Body of pancreas (tissue), 4 donors: Measurements from ENCODE around the gene DCLK3. TPM values are rescaled to one million over a fixed set of nuclear protein-coding genes. Genes with fewer than 3 reads are reported as not detected.

Experiments
- ATAC-seq: fragments of 150-250 bp; one replicate; pipeline ENCODE4 v1.9.1; 2016
- DNase-seq, 4 donors: peaks; one replicate each; pipeline ENCODE4 v3.0.0-alpha.2; 2019
- H3K27ac ChIP-seq, 4 donors: fragments of 200-600 bp; sonication (generic); 1 replicate in 3 of 4; 2 replicates in 1 of 4; pipeline versions ENCODE4 v1.5.1 to v1.6.1; 2016 to 2019; ENCODE audit warnings: mild to moderate bottlenecking in 1 of 4, mixed read lengths in 1 of 4, moderate library complexity in 1 of 4
- H3K27me3 ChIP-seq, 2 donors: fragments of 200-600 bp; sonication (generic); one replicate each; pipeline ENCODE4 v1.6.0; 2016; ENCODE audit warnings: mild to moderate bottlenecking in 1 of 2
- H3K36me3 ChIP-seq, 2 donors: fragments of 200-600 bp; sonication (generic); replicated peaks in 1 of 2; 2 replicates each; pipeline ENCODE4 v1.5.1; 2016; ENCODE audit warnings: low read depth in 2 of 2; ENCODE audit not compliant: insufficient read depth in 1 of 2
- H3K4me1 ChIP-seq: fragments of 200-600 bp; sonication (generic); one replicate; pipeline ENCODE4 v1.6.0; 2016
- H3K4me3 ChIP-seq, 2 donors: fragments of 200-600 bp; sonication (generic); 1 replicate in 1 of 2; 2 replicates in 1 of 2; pipeline ENCODE4 v1.5.1; 2016 to 2019
- H3K9me3 ChIP-seq, 3 donors: fragments of 200-600 bp; sonication (generic); 1 replicate in 2 of 3; 2 replicates in 1 of 3; pipeline ENCODE4 v1.5.1; 2016
- POLR2A ChIP-seq, 3 donors: fragments of 450-650 bp; IDR thresholded peaks; one replicate each; pipeline ENCODE4 v1.6.1; 2016; ENCODE audit warnings: antibody characterized with exemption in 3 of 3, mild to moderate bottlenecking in 2 of 3
- WGBS, 2 donors: methylation state at CpG; one replicate each; pipeline ENCODE4 v1.1.5; 2017; 5-methylcytosine and 5-hydroxymethylcytosine counted together
- intact Hi-C: fragments of 100-400 bp; cut with DNase I; formaldehyde crosslinking; loops from one replicate; pipeline ENCODE4 v1.15.1; 2023
- total RNA-seq, 2 donors: library from RNA; depleted of rRNA; stranded (reverse); fragments of >200 nt; gene quantifications; one replicate each; pipeline ENCODE4 v1.1.0, GENCODE V29; 2016
- TF ChIP-seq, protein P1 (sequence below), 7 experiments: fragments of 450-650 bp in 4 of 7; fragments of 200-600 bp in 3 of 7; sonication (generic) in 3 of 7; IDR thresholded peaks; one replicate each; pipeline ENCODE4 v1.5.1; 2016 to 2019; ENCODE audit warnings: antibody characterized with exemption in 7 of 7

The DCLK3 gene
- total RNA-seq, 2 donors from 2014 or later = not detected

DNA sequence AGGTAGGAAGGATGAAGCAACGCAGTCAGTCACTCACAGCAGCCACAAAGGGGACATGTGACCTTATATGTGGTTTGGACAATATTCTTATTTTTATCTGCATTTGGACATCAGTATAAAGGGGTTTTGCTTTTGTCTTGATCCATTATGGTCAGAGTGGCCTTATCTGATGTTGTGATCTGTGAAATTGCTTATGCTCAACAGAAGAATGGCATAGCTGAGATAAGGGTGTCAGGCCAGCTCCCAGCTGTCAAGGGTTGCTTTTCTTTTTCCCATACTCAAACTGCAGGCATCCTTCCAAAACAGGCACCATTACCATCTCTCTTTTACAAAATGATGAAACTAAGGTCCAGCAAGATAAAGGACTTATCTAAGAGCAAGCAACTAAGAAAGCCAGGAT, 28.1 kb downstream of the DCLK3 start:
- H3K4me3 ChIP-seq = no peak overlapping the region
- no peaks in the 10 kb centered on the region for H3K27me3 ChIP-seq
- intact Hi-C loops = loop anchor here (10.0 kb wide), 1 partner anchor 478 kb away; no protein-coding TSS in a partner anchor
- ATAC-seq (no peak), DNase-seq (no peak)
- H3K36me3 ChIP-seq = no peaks in the 10 kb centered on the region
- H3K27ac ChIP-seq = no peak overlapping the region
- WGBS, 2 donors = 67 to 87% methylated on average over 1 of the region's 1 CpG
- no peaks in the 10 kb centered on the region for H3K4me1 ChIP-seq
- no peaks in the 10 kb centered on the region for H3K9me3 ChIP-seq
- TF ChIP-seq, protein P1, sequence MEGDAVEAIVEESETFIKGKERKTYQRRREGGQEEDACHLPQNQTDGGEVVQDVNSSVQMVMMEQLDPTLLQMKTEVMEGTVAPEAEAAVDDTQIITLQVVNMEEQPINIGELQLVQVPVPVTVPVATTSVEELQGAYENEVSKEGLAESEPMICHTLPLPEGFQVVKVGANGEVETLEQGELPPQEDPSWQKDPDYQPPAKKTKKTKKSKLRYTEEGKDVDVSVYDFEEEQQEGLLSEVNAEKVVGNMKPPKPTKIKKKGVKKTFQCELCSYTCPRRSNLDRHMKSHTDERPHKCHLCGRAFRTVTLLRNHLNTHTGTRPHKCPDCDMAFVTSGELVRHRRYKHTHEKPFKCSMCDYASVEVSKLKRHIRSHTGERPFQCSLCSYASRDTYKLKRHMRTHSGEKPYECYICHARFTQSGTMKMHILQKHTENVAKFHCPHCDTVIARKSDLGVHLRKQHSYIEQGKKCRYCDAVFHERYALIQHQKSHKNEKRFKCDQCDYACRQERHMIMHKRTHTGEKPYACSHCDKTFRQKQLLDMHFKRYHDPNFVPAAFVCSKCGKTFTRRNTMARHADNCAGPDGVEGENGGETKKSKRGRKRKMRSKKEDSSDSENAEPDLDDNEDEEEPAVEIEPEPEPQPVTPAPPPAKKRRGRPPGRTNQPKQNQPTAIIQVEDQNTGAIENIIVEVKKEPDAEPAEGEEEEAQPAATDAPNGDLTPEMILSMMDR (IDR thresholded peaks at IDR 0.05) = no peak
- TF ChIP-seq POLR2A (IDR thresholded peaks at IDR 0.05) = no peak

DNA sequence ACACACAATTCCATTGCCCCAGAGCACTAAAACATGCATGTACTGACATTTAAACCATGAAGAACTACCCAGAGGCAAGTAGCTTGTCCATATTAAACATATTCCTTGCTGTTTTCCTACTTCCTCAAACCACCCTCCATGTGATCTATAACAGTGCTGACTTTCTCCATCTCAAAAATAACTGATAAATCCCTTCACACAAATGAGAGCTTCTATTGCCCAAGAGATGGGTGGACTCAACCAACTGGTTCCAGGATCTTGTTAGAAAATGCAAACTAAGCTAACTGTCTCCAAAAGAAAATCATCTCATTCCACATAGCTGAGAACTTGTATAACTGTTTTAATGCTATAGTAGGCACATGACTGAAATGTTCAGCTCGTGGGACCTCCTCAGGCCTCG, 29.6 kb downstream of the DCLK3 start:
- DNase-seq (no peak), ATAC-seq (no peak)
- WGBS, 2 donors = 84 to 88% methylated on average over 2 of the region's 2 CpGs
- Histone ChIP-seq H3K36me3 (no peaks in the 10 kb centered on the region), H3K27me3 (no peaks in the 10 kb centered on the region), H3K27ac (no peak overlapping the region), H3K4me1 (no peaks in the 10 kb centered on the region), H3K4me3 (no peak overlapping the region), H3K9me3 (no peaks in the 10 kb centered on the region)
- intact Hi-C loops = loop anchor here (5.0 to 10.0 kb wide), 2 partner anchors 133 to 480 kb away; no protein-coding TSS in a partner anchor
- TF ChIP-seq POLR2A (IDR thresholded peaks at IDR 0.05) = no peak
- TF ChIP-seq, protein P1 (IDR thresholded peaks at IDR 0.05) = no peak

DNA sequence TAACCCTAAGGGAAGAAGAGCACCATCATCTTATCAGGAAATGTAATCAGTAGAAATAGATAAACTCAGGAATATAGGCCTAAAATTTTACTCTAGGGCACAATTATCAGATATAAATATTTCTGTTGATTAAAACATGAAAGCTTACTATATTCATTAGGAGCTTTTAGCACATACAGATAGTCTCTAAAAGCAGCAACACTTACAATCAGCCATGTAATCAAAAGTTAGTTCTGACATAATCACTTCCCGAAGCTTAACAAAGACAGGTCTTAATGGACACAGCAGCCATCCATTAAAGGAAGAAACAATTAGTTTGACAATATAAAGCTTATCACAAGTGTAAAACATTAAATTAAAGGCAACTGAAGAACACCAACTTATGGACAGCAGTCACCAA, 30.6 kb downstream of the DCLK3 start:
- 72 to 80% methylated on average over 1 of the region's 1 CpG for WGBS, 2 donors
- H3K36me3 ChIP-seq = no peaks in the 10 kb centered on the region
- ATAC-seq (no peak), DNase-seq (no peak)
- no peaks in the 10 kb centered on the region for H3K9me3 ChIP-seq
- H3K27ac ChIP-seq = no peak overlapping the region
- no peaks in the 10 kb centered on the region for H3K27me3 ChIP-seq
- TF ChIP-seq, protein P1 (IDR thresholded peaks at IDR 0.05) = no peak
- TF ChIP-seq POLR2A (IDR thresholded peaks at IDR 0.05) = no peak
- no peak overlapping the region for H3K4me3 ChIP-seq
- intact Hi-C loops = loop anchor here (5.0 to 10.0 kb wide), 2 partner anchors 134 to 481 kb away; no protein-coding TSS in a partner anchor
- H3K4me1 ChIP-seq = no peaks in the 10 kb centered on the region

DNA sequence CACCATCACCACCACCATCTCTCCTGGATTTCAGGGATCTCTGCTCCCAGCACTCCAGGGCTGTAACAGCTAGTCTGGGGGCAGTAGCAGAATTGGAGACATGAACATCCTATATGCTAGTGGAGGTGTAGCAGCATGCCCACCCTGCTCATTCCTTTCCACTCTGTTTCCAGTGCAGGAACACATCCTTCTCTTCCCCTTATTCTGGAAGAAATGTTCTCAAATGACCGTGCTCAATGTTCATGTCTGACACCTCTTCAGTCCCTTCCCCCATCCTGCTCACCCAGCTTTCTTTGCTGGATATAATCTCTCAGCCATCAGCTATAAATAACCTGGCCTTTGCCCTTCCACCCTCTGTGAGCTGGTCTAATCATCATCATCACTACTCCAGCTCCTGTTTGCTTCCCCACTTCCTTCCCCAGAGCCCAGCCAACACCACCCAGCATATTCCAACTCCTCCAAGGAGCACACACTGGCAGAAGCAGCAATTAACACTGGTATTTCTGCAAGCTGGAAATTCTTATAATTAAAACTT, 31.1 kb downstream of the DCLK3 start:
- no peak overlapping the region for H3K4me3 ChIP-seq
- no peaks in the 10 kb centered on the region for H3K36me3 ChIP-seq
- TF ChIP-seq POLR2A (IDR thresholded peaks at IDR 0.05) = no peak
- TF ChIP-seq, protein P1 (IDR thresholded peaks at IDR 0.05) = no peak
- 74 to 85% methylated on average over 1 of the region's 1 CpG for WGBS, 2 donors
- no peaks in the 10 kb centered on the region for H3K27me3 ChIP-seq
- no peaks in the 10 kb centered on the region for H3K9me3 ChIP-seq
- no peak for ATAC-seq
- no peak overlapping the region for H3K27ac ChIP-seq
- DNase-seq = no peak
- H3K4me1 ChIP-seq = no peaks in the 10 kb centered on the region
- intact Hi-C loops = loop anchor here (5.0 to 10.0 kb wide), 2 partner anchors 134 to 482 kb away; no protein-coding TSS in a partner anchor

DNA sequence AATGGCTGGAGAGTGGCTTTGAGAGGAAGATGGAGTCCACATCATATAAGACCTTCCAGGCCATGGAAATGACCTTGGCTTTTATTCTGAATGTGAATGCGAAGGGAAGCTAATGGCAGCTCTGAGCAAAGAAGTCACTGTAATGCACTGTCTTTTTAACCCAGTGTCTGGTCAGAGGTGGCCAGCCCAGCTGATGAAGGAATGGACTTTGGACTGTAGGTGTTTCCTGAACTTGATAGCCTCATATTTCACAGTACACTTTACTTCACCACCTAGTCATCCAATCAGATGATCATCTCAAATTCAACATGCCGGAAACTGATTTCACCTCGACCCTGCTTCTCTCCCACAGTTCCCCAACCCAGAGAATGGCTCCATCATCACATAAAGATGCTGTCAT, 33.4 kb downstream of the DCLK3 start:
- H3K36me3 ChIP-seq = no peaks in the 10 kb centered on the region
- no peaks in the 10 kb centered on the region for H3K9me3 ChIP-seq
- no peak for ATAC-seq
- H3K27ac ChIP-seq = no peak overlapping the region
- TF ChIP-seq, protein P1 (IDR thresholded peaks at IDR 0.05) = no peak
- no peak for TF ChIP-seq POLR2A (IDR thresholded peaks at IDR 0.05)
- intact Hi-C loops = loop anchor here (5.0 to 10.0 kb wide), 2 partner anchors 136 to 484 kb away; no protein-coding TSS in a partner anchor
- 44 to 47% methylated on average over 3 of the region's 3 CpGs for WGBS, 2 donors
- H3K27me3 ChIP-seq = no peaks in the 10 kb centered on the region
- no peaks in the 10 kb centered on the region for H3K4me1 ChIP-seq
- no peak overlapping the region for H3K4me3 ChIP-seq
- DNase-seq = peak in 1 of 4 donors; percentile 24
